HL-60 (cell line): ENCODE data around the gene MAGIX.

Source experiments
- DNase-seq, 2 experiments: peaks; one replicate each; pipeline ENCODE4 v3.0.0-alpha.2; 2010 to 2020; ENCODE audit warnings: low read depth in 1 of 2, low spot score in 1 of 2
- H3K27ac ChIP-seq: fragments of 250-450 bp; sonication (Bioruptor Pico); replicated peaks from 2 replicates; pipeline ENCODE4 v1.5.1; 2020; ENCODE audit warnings: mild to moderate bottlenecking, moderate library complexity
- H3K27me3 ChIP-seq: fragments of 250-450 bp; sonication (Bioruptor Pico); 2 replicates; pipeline ENCODE4 v1.5.1; 2021; ENCODE audit warnings: mild to moderate bottlenecking, moderate library complexity; ENCODE audit not compliant: insufficient read depth, poor library complexity, severe bottlenecking
- H3K4me3 ChIP-seq: replicated peaks from 2 replicates; pipeline ENCODE4 v1.5.1; 2011; ENCODE audit warnings: mild to moderate bottlenecking, control low read depth, low read length; ENCODE audit not compliant: insufficient read depth
- CTCF ChIP-seq: IDR thresholded peaks from one replicate; pipeline ENCODE4 v1.5.1; 2011; ENCODE audit warnings: low read length, control low read depth, inconsistent platforms; ENCODE audit not compliant: insufficient read depth
- GABPA ChIP-seq: IDR thresholded peaks from 2 replicates; pipeline ENCODE4 v1.6.1; 2012; ENCODE audit warnings: low read depth
- POLR2AphosphoS5 ChIP-seq: IDR thresholded peaks from 2 replicates; pipeline ENCODE4 v1.6.1; 2012; ENCODE audit warnings: low read depth
- REST ChIP-seq: IDR thresholded peaks from 2 replicates; pipeline ENCODE4 v1.6.1; 2012; ENCODE audit warnings: low read depth; ENCODE audit not compliant: insufficient replicate concordance
- SPI1 ChIP-seq: IDR thresholded peaks from 2 replicates; pipeline ENCODE4 v1.6.1; 2012; ENCODE audit warnings: low read depth, mild to moderate bottlenecking, borderline replicate concordance

The MAGIX gene

GRCh38 chrX:49161632-49162031, 926 bp upstream of the MAGIX start:
- Histone ChIP-seq H3K27me3 (no peaks in the 10 kb centered on the region), H3K4me3 (no peak overlapping the region), H3K27ac (no peak overlapping the region)
- no peak for TF ChIP-seq REST
- no peak for TF ChIP-seq GABPA
- TF ChIP-seq CTCF = no peak
- no peak for TF ChIP-seq POLR2AphosphoS5
- TF ChIP-seq SPI1 = no peak
- no peak for DNase-seq

- Histone ChIP-seq H3K4me3 (peak overlapping the region; percentile 27), H3K27ac (peak overlapping the region; percentile 92), H3K27me3 (no peaks in the 10 kb centered on the region)
- peak; percentile 74 to 77 for DNase-seq
- TF ChIP-seq GABPA (no peak), POLR2AphosphoS5 (0 out of 2 replicates have a peak, but pooled peaks have one; percentile 25), CTCF (peak; percentile 10)
Observed at GRCh38 chrX:49163555-49164419, 1.2 kb downstream of the MAGIX start.

- peak overlapping the region; percentile 47; the same call in 1 of the 2 replicates for H3K4me3 ChIP-seq
Observed at GRCh38 chrX:49164589-49165360, 2.2 kb downstream of the MAGIX start.

More at GRCh38 chrX:49164589-49165360, 2.2 kb downstream of the MAGIX start:
- DNase-seq = no peak
- Histone ChIP-seq H3K27me3 (no peaks in the 10 kb centered on the region), H3K27ac (no peak overlapping the region; the same call in 1 of the 2 replicates)
- TF ChIP-seq GABPA = no peak
- TF ChIP-seq REST = no peak
- no peak for TF ChIP-seq POLR2AphosphoS5
- no peak for TF ChIP-seq SPI1
- TF ChIP-seq CTCF = no peak
